Loucy (cell line): ENCODE data around the gene CMTR1.

ENCODE experiments used
- H2AFZ ChIP-seq: fragments of 200-600 bp; sonication (generic); 2 replicates; pipeline ENCODE4 v1.6.0; 2016; ENCODE audit warnings: antibody characterized with exemption, mild to moderate bottlenecking, low read length, moderate library complexity
- H3F3A ChIP-seq: fragments of 200-600 bp; 2 replicates; pipeline ENCODE4 v1.6.0; 2016; ENCODE audit warnings: antibody characterized with exemption, low read depth, mild to moderate bottlenecking
- H3K27me3 ChIP-seq: fragments of 200-600 bp; sonication (generic); 2 replicates; pipeline ENCODE4 v1.6.1; 2014; ENCODE audit warnings: low read length, mild to moderate bottlenecking; ENCODE audit not compliant: insufficient read depth, poor library complexity, severe bottlenecking
- H3K36me3 ChIP-seq: fragments of 200-600 bp; sonication (generic); 2 replicates; pipeline ENCODE4 v1.6.1; 2016; ENCODE audit warnings: low read length; ENCODE audit not compliant: insufficient read depth
- H3K4me1 ChIP-seq: fragments of 200-600 bp; sonication (generic); 2 replicates; pipeline ENCODE4 v1.5.1; 2014; ENCODE audit warnings: low read length, mild to moderate bottlenecking; ENCODE audit not compliant: insufficient read depth, poor library complexity, severe bottlenecking
- H3K4me2 ChIP-seq: fragments of 200-600 bp; sonication (generic); 2 replicates; pipeline ENCODE4 v1.6.0; 2014; ENCODE audit warnings: antibody characterized with exemption, low read length, low read depth, mild to moderate bottlenecking; ENCODE audit not compliant: poor library complexity, severe bottlenecking
- H3K4me3 ChIP-seq: fragments of 200-600 bp; sonication (generic); 2 replicates; pipeline ENCODE4 v1.5.1; 2014; ENCODE audit warnings: low read length, mild to moderate bottlenecking, mixed read lengths; ENCODE audit not compliant: poor library complexity, severe bottlenecking
- H3K79me2 ChIP-seq: fragments of 200-600 bp; sonication (generic); 2 replicates; pipeline ENCODE4 v1.6.1; 2014; ENCODE audit warnings: low read length; ENCODE audit not compliant: insufficient read depth
- H3K9ac ChIP-seq: fragments of 200-600 bp; sonication (generic); 2 replicates; pipeline ENCODE4 v1.6.0; 2014; ENCODE audit warnings: mild to moderate bottlenecking, low read depth, low read length, moderate library complexity; ENCODE audit not compliant: poor library complexity, severe bottlenecking
- H3K9me2 ChIP-seq: fragments of 200-600 bp; sonication (generic); replicated peaks from 2 replicates; pipeline ENCODE4 v1.6.1; 2016; ENCODE audit warnings: low read depth, low read length, mixed read lengths
- H3K9me3 ChIP-seq: fragments of 200-600 bp; sonication (generic); 2 replicates; pipeline ENCODE4 v1.6.1; 2014; ENCODE audit warnings: mild to moderate bottlenecking, antibody characterized with exemption, low read length, low read depth; ENCODE audit not compliant: insufficient read depth
- H4K20me1 ChIP-seq: fragments of 200-600 bp; sonication (generic); 2 replicates; pipeline ENCODE4 v1.6.0; 2014; ENCODE audit warnings: antibody characterized with exemption, low read length, mild to moderate bottlenecking; ENCODE audit not compliant: insufficient read depth, poor library complexity, severe bottlenecking
- EZH2phosphoT487 ChIP-seq: fragments of 200-600 bp; IDR thresholded peaks from 2 replicates; pipeline ENCODE4 v1.6.1; 2018; ENCODE audit warnings: antibody characterized with exemption, mild to moderate bottlenecking, moderate library complexity, borderline replicate concordance
- TF ChIP-seq, protein P1 (sequence below): fragments of 200-600 bp; sonication (generic); conservative IDR thresholded peaks from 2 replicates; pipeline ENCODE4 v1.5.1; 2014; ENCODE audit warnings: mild to moderate bottlenecking, antibody characterized with exemption, low read length

Gene CMTR1

DNA sequence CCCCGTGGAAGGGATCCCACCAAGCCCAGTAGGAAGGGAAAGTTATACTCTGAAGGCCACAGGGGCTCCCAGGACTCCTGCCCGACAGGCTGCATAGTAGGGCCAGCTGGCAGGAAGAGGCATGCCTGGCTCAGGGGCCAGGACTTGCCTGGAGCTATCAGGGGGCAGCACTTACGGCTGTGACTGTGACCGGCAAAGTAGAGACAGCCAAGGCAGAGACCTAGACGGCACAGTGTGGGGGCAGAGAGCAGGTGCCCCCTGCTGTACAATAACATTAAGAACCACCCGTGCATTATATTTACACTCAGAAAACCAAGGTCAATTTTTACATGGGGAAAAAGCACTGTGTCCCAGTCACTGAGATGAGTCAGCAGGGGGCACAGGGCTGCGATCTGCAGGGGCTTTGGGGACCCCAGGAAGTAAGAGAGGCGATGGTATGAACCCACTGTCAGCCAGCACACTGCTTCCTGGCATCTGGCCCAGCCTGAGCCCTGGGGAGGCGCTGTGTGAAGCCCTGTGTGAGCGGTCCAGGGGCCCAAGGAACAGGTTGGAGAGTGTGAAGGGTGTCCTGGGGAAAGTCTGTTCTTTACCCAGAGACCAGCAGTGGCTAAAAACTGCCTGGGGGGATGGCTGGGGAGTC is 56.8 kb downstream of the CMTR1 start:
- H3K36me3 ChIP-seq: peaks cover 3% of the 10 kb centered on the region; the same call in 1 of the 2 replicates
- no peaks in the 10 kb centered on the region for H3F3A ChIP-seq
- no peak for TF ChIP-seq EZH2phosphoT487
- TF ChIP-seq, protein P1, sequence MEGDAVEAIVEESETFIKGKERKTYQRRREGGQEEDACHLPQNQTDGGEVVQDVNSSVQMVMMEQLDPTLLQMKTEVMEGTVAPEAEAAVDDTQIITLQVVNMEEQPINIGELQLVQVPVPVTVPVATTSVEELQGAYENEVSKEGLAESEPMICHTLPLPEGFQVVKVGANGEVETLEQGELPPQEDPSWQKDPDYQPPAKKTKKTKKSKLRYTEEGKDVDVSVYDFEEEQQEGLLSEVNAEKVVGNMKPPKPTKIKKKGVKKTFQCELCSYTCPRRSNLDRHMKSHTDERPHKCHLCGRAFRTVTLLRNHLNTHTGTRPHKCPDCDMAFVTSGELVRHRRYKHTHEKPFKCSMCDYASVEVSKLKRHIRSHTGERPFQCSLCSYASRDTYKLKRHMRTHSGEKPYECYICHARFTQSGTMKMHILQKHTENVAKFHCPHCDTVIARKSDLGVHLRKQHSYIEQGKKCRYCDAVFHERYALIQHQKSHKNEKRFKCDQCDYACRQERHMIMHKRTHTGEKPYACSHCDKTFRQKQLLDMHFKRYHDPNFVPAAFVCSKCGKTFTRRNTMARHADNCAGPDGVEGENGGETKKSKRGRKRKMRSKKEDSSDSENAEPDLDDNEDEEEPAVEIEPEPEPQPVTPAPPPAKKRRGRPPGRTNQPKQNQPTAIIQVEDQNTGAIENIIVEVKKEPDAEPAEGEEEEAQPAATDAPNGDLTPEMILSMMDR: peak; percentile 57
- H3K4me2 ChIP-seq: no peak overlapping the region
- no peaks in the 10 kb centered on the region for H3K9me2 ChIP-seq
- peaks cover 6% of the 10 kb centered on the region; the same call in 1 of the 2 replicates for H3K79me2 ChIP-seq
- H3K9ac ChIP-seq: no peak overlapping the region
- peaks cover 20% of the 10 kb centered on the region for H3K4me1 ChIP-seq
- H2AFZ ChIP-seq: no peak overlapping the region
- no peaks in the 10 kb centered on the region for H3K27me3 ChIP-seq
- no peaks in the 10 kb centered on the region for H3K9me3 ChIP-seq
- H4K20me1 ChIP-seq: peaks cover 3% of the 10 kb centered on the region
- H3K4me3 ChIP-seq: no peak overlapping the region

DNA sequence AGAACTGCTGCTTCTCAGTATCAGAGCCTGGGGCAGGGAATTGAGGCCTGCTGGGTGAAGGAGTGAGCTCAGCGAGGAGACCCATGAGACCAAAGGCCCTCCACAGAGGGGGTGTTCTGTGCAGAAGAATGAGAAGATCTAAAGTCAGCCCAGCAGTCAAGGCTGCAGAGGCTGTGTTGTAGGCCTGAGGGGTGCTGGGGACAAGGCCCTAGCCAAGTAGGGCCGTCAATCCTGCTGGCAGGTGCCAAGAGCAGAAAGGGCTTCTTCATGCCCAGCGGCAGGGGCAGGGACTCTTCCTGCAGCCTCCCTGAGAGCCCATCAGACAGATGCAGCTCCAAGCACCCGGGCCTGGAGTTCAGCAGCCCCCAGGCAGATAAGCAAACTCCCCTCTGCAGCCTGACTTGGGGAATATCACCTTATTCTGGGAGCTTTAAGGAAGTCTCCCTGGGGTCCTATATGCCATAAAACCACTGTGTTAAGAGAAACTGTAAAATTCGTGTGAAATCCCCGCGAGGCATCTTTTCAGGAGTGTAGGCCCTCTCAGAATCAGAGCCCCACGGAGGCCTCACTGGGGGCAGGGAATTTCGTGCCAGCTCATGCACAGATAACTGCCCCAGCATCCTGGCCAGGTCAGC is 57.6 kb downstream of the CMTR1 start:
- no peaks in the 10 kb centered on the region for H3K27me3 ChIP-seq
- TF ChIP-seq EZH2phosphoT487: no peak
- TF ChIP-seq, protein P1: no peak
- no peaks in the 10 kb centered on the region for H3K9me2 ChIP-seq
- no peak overlapping the region for H2AFZ ChIP-seq
- peaks cover 20% of the 10 kb centered on the region for H3K4me1 ChIP-seq
- no peak overlapping the region for H3K4me3 ChIP-seq
- no peak overlapping the region for H3K4me2 ChIP-seq
- peaks cover 3% of the 10 kb centered on the region; the same call in 1 of the 2 replicates for H3K36me3 ChIP-seq
- no peaks in the 10 kb centered on the region for H3F3A ChIP-seq
- H3K9ac ChIP-seq: no peak overlapping the region
- H3K79me2 ChIP-seq: peaks cover 9% of the 10 kb centered on the region; the same call in 1 of the 2 replicates
- no peaks in the 10 kb centered on the region for H3K9me3 ChIP-seq
- peaks cover 3% of the 10 kb centered on the region for H4K20me1 ChIP-seq

DNA sequence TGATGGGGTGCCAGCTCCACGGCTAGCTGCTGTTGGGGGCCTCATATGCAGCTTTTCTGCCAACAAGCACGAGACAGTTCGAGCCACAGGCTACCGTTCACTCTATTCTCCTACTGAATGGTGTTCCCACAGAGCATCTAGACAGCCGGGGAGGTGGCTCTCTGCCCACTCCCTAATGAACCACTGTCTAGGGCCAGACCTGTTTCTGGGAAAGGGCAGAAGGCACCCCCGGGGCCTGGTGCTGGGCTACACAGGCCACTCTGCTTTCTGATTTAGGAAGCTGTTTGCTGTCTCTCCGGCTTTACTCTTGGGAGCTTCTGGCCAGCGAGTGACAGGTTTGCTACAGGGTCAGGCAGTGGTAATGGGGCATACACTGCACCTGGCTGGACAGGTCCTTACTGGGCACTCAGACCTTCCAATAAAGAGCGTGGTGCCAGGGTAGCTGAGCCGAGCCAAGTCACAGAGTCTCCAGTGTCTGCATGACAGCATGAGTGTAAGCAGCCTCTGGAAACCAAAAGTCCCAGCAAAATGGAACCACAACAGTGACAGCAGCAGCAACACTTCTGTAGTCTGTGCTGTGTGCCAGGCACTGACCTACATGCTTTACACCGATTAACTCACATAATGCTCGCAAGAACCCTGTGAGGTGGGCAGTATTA is 58.3 kb downstream of the CMTR1 start:
- Histone ChIP-seq H4K20me1 (peaks cover 3% of the 10 kb centered on the region), H3K4me2 (no peak overlapping the region)
- no peak for TF ChIP-seq EZH2phosphoT487
- TF ChIP-seq, protein P1: no peak

More for the DNA sequence above, 58.3 kb downstream of the CMTR1 start:
- peaks cover 20% of the 10 kb centered on the region for H3K4me1 ChIP-seq
- no peak overlapping the region for H2AFZ ChIP-seq
- H3K79me2 ChIP-seq: peaks cover 9% of the 10 kb centered on the region; the same call in 1 of the 2 replicates
- no peaks in the 10 kb centered on the region for H3K9me2 ChIP-seq
- no peak overlapping the region for H3K9ac ChIP-seq
- H3K4me3 ChIP-seq: no peak overlapping the region
- no peaks in the 10 kb centered on the region for H3K9me3 ChIP-seq
- no peaks in the 10 kb centered on the region; the same call in 1 of the 2 replicates for H3K36me3 ChIP-seq
- no peaks in the 10 kb centered on the region for H3F3A ChIP-seq
- no peaks in the 10 kb centered on the region for H3K27me3 ChIP-seq
